HFFc6 (cell line): ENCODE data around the gene TBC1D14. TPM values are rescaled to one million over a fixed set of nuclear protein-coding genes. Genes with fewer than 3 reads are reported as not detected.

Experiments
- DNase-seq: peaks from one replicate; pipeline ENCODE4 v3.0.0-alpha.2; 2018
- H3K27ac Mint-ChIP-seq: 2 replicates; pipeline ENCODE4 v1.8.0; 2020; ENCODE audit warnings: mild to moderate bottlenecking, mixed read lengths
- H3K27me3 Mint-ChIP-seq: 2 replicates; pipeline ENCODE4 v1.8.0; 2021; ENCODE audit warnings: mild to moderate bottlenecking, moderate library complexity, mixed read lengths; ENCODE audit not compliant: insufficient read depth
- H3K36me3 Mint-ChIP-seq: 2 replicates; pipeline ENCODE4 v1.8.0; 2021; ENCODE audit warnings: low read depth, mixed read lengths
- H3K4me1 Mint-ChIP-seq: 2 replicates; pipeline ENCODE4 v1.8.0; 2020; ENCODE audit warnings: low read depth, mixed read lengths
- H3K4me3 Mint-ChIP-seq: 2 replicates; pipeline ENCODE4 v1.8.0; 2020; ENCODE audit warnings: mild to moderate bottlenecking, moderate library complexity, mixed read lengths
- H3K9me3 Mint-ChIP-seq: 2 replicates; pipeline ENCODE4 v1.8.0; 2020; ENCODE audit warnings: mild to moderate bottlenecking, mixed read lengths
- CTCF ChIP-seq: fragments of 200-600 bp; sonication (generic); IDR thresholded peaks from 2 replicates; pipeline ENCODE4 v1.5.0; 2021; ENCODE audit warnings: antibody characterized with exemption, mild to moderate bottlenecking
- total RNA-seq, 6 experiments: library from RNA; stranded (reverse); fragmentation: NEBNext Ultra II Directional; extraction: Animal tissue kit (Norgen Biotek cat#: 25700); gene quantifications; 2 replicates in 1 of 6; 3 replicates in 5 of 6; pipeline ENCODE4 v1.2.3, GENCODE V29; 2021

TBC1D14 gene
- total RNA-seq, 6 experiments from 2014 or later = 23.3 to 32.5 (median 27.9) TPM

- Mint-ChIP-seq H3K9me3 (no peaks in the 10 kb centered on the region), H3K27ac (no peak overlapping the region), H3K36me3 (no peaks in the 10 kb centered on the region), H3K4me3 (no peak overlapping the region), H3K4me1 (peaks cover 4% of the 10 kb centered on the region), H3K27me3 (no peaks in the 10 kb centered on the region; the same call in none of the 2 replicates)
- no peak for TF ChIP-seq CTCF
- DNase-seq = no peak
Measured at GRCh38 chr4:6948134-6948460, 38.5 kb downstream of the TBC1D14 start.

GRCh38 chr4:6951880-6952381 is 42.3 kb downstream of the TBC1D14 start:
- TF ChIP-seq CTCF = no peak
- Mint-ChIP-seq H3K36me3 (no peaks in the 10 kb centered on the region), H3K27ac (no peak overlapping the region), H3K9me3 (no peaks in the 10 kb centered on the region), H3K4me3 (no peak overlapping the region), H3K27me3 (no peaks in the 10 kb centered on the region), H3K4me1 (no peaks in the 10 kb centered on the region)
- DNase-seq = no peak

- no peak overlapping the region for H3K4me3 Mint-ChIP-seq
- no peak for DNase-seq
- H3K36me3 Mint-ChIP-seq = no peaks in the 10 kb centered on the region
- H3K27me3 Mint-ChIP-seq = no peaks in the 10 kb centered on the region; the same call in 1 of the 2 replicates
- no peaks in the 10 kb centered on the region for H3K4me1 Mint-ChIP-seq
- H3K9me3 Mint-ChIP-seq = no peaks in the 10 kb centered on the region
- no peak overlapping the region for H3K27ac Mint-ChIP-seq
- no peak for TF ChIP-seq CTCF
Measured at GRCh38 chr4:6953751-6954380, 44.2 kb downstream of the TBC1D14 start.

GRCh38 chr4:6955261-6955911 is 45.8 kb downstream of the TBC1D14 start:
- Mint-ChIP-seq H3K4me3 (no peak overlapping the region), H3K4me1 (no peaks in the 10 kb centered on the region), H3K27me3 (no peaks in the 10 kb centered on the region; the same call in 1 of the 2 replicates), H3K27ac (no peak overlapping the region), H3K36me3 (no peaks in the 10 kb centered on the region), H3K9me3 (no peaks in the 10 kb centered on the region)
- no peak for DNase-seq
- TF ChIP-seq CTCF = no peak

GRCh38 chr4:6956087-6956433 is 46.4 kb downstream of the TBC1D14 start:
- Mint-ChIP-seq H3K4me3 (no peak overlapping the region), H3K4me1 (no peaks in the 10 kb centered on the region), H3K27me3 (no peaks in the 10 kb centered on the region; the same call in 1 of the 2 replicates), H3K27ac (no peak overlapping the region), H3K9me3 (no peaks in the 10 kb centered on the region), H3K36me3 (no peaks in the 10 kb centered on the region)
- no peak for DNase-seq
- TF ChIP-seq CTCF = no peak
